GM20000 (cell line): ENCODE measurements around the gene SPOPL.

Source experiments
- DNase-seq: peaks from one replicate; pipeline ENCODE4 v3.0.0; 2012; ENCODE audit warnings: low spot score
- CTCF ChIP-seq: IDR thresholded peaks from 2 replicates; pipeline ENCODE4 v1.5.1; 2012; ENCODE audit warnings: mild to moderate bottlenecking, control low read depth; ENCODE audit errors: extremely low read depth, missing control alignments

The SPOPL gene

GRCh38 chr2:138486363-138487198 is 15.0 kb upstream of the SPOPL start:
- TF ChIP-seq CTCF = no peak
- DNase-seq = no peak

GRCh38 chr2:138490673-138491494 is 10.7 kb upstream of the SPOPL start:
- DNase-seq = no peak
- TF ChIP-seq CTCF = no peak

- no peak for TF ChIP-seq CTCF
Measured at GRCh38 chr2:138491495-138491862, 10.1 kb upstream of the SPOPL start.

GRCh38 chr2:138492160-138492559 is 9.4 kb upstream of the SPOPL start:
- no peak for DNase-seq
- no peak for TF ChIP-seq CTCF

More at GRCh38 chr2:138491495-138491862, 10.1 kb upstream of the SPOPL start:
- DNase-seq = no peak

GRCh38 chr2:138493334-138493733 is 8.2 kb upstream of the SPOPL start:
- TF ChIP-seq CTCF = no peak
- DNase-seq = no peak

GRCh38 chr2:138494265-138494966 is 7.2 kb upstream of the SPOPL start:
- no peak for TF ChIP-seq CTCF
- no peak for DNase-seq
